Spinal cord (tissue), 10 donors: ENCODE measurements around the gene OPN4. TPM values are rescaled to one million over a fixed set of nuclear protein-coding genes. Genes with fewer than 3 reads are reported as not detected.

Source experiments
- DNase-seq, 6 donors: peaks; one replicate each; pipeline versions ENCODE4 v3.0.0 to v3.0.0-alpha.2; 2013 to 2015; ENCODE audit warnings: low spot score in 6 of 6, low read depth in 4 of 6
- H3K27ac ChIP-seq: one replicate; pipeline ENCODE4 v1.5.1; 2013; ENCODE audit warnings: low read depth, low read length, control low read depth
- H3K27me3 ChIP-seq: one replicate; pipeline ENCODE4 v1.6.1; 2013; ENCODE audit warnings: low read length; ENCODE audit not compliant: control insufficient read depth, insufficient read depth
- H3K36me3 ChIP-seq: one replicate; pipeline ENCODE4 v1.6.1; 2013; ENCODE audit warnings: low read length; ENCODE audit not compliant: control insufficient read depth, insufficient read depth
- H3K4me1 ChIP-seq: one replicate; pipeline ENCODE4 v1.6.1; 2013; ENCODE audit warnings: low read length; ENCODE audit not compliant: control insufficient read depth, insufficient read depth
- H3K4me3 ChIP-seq: one replicate; pipeline ENCODE4 v1.5.1; 2013; ENCODE audit warnings: low read depth, low read length, control low read depth
- H3K9me3 ChIP-seq: one replicate; pipeline ENCODE4 v1.6.1; 2013; ENCODE audit warnings: low read length; ENCODE audit not compliant: control insufficient read depth, insufficient read depth
- WGBS: methylation state at CpG from one replicate; pipeline ENCODE4 v1.1.5; 2013; ENCODE audit warnings: missing lambda C conversion rate; ENCODE audit not compliant: insufficient coverage; 5-methylcytosine and 5-hydroxymethylcytosine counted together
- polyA plus RNA-seq, 2 donors: library from polyadenylated mRNA; unstranded; fragments of 120-200 nt; gene quantifications; one replicate each; pipeline ENCODE4 v1.2.1, GENCODE V29; 2013; ENCODE audit not compliant: insufficient read length in 2 of 2
- total RNA-seq, 2 donors: library from RNA; depleted of rRNA in 1 of 2; stranded (reverse); fragments of 120-200 nt in 1 of 2; fragments of >200 nt in 1 of 2; gene quantifications; one replicate each; pipeline versions ENCODE4 v1.2.3 to v1.2.4, GENCODE V29; 2013 to 2014
- donor health status: healthy.

Gene OPN4
- total and polyA plus RNA-seq, 4 donors: 0.17 TPM; not detected in 3

DNA sequence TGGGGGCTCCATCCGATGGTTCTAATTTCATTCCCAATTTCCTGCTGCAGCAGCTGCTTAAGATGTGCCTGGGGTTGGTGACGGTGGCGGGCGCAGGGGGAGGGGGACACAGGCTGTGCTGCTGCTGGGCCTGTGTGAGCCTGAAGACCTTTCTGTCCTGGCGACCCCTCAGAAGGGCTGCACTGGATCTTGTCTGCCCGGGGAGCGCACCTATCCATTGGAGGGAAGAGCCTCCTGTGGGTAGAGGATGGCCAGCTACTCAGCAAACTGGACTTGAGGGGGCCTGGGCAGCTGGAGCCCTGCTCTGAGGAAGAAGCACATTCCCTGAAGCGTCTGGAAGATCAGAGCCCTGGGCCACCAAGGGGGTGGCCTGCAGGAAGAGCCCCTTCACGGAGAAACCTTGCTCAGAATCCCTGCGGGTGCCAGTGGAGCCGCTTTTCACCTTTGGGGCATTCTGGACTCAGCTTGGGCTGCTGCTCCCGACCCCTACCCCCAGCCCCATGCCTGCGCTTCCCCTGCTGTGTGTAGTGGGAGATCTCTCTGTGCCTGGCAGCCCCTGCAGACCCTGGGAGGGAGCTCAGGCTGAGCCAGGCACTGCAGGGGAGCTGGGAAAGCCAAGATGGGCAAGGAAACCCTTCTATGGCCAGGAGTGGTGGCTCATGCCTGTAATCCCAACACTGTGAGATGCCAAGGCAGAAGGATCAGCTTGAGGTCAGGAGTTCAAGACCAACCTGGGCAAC is 31.7 kb downstream of the OPN4 start:
- Histone ChIP-seq H3K36me3 (peaks cover 5% of the 10 kb centered on the region), H3K4me3 (no peak overlapping the region), H3K9me3 (no peaks in the 10 kb centered on the region), H3K4me1 (peaks cover 32% of the 10 kb centered on the region), H3K27me3 (no peaks in the 10 kb centered on the region), H3K27ac (no peak overlapping the region)
- no peak for DNase-seq
- WGBS: 79% methylated on average over 10 of the region's 13 CpGs

DNA sequence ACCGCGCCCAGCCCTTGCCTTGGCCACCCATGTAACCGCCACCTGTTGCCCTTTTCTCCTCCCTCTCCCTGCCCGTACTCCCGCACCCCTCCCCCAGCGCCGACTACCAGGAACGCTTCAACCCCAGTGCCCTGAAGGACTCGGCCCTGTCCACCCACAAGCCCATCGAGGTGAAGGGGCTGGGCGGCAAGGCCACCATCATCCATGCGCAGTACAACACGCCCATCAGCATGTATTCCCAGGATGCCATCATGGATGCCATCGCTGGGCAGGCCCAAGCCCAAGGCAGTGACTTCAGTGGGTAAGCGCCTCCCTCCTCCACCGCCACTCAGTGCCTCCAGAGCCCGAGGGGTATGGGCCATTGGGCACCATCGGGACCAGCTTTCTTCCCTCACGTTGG is 32.6 kb downstream of the OPN4 start:
- peaks cover 32% of the 10 kb centered on the region for H3K4me1 ChIP-seq
- H3K4me3 ChIP-seq: no peak overlapping the region
- H3K27ac ChIP-seq: no peak overlapping the region
- WGBS: 94% methylated on average over 17 of the region's 19 CpGs
- no peaks in the 10 kb centered on the region for H3K27me3 ChIP-seq
- no peaks in the 10 kb centered on the region for H3K36me3 ChIP-seq
- H3K9me3 ChIP-seq: no peaks in the 10 kb centered on the region
- DNase-seq: no peak

DNA sequence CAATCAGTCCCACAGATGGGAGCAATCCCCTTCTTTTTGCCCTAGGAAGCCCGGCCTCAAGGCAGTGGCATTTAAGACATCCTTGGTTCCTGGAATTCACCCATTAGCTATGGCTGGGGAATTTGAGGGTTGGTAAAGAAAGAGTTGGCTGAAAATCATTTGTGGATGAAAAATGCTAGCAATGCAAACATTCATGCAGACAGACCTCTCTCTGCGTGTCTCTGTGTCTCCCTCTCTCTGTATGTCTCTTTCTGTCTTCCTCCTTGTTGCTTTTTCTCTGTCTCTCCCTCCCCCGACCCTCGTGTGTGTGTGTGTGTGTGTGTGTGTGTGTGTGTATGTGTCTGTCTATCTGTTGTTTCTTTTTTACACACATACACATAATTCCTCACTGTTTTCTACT is 33.4 kb downstream of the OPN4 start:
- Histone ChIP-seq H3K9me3 (no peaks in the 10 kb centered on the region), H3K4me3 (no peak overlapping the region), H3K27me3 (no peaks in the 10 kb centered on the region), H3K4me1 (peaks cover 36% of the 10 kb centered on the region), H3K36me3 (no peaks in the 10 kb centered on the region), H3K27ac (no peak overlapping the region)
- no peak for DNase-seq
- no CpG with 5 or more reads among the region's 4 CpGs for WGBS

DNA sequence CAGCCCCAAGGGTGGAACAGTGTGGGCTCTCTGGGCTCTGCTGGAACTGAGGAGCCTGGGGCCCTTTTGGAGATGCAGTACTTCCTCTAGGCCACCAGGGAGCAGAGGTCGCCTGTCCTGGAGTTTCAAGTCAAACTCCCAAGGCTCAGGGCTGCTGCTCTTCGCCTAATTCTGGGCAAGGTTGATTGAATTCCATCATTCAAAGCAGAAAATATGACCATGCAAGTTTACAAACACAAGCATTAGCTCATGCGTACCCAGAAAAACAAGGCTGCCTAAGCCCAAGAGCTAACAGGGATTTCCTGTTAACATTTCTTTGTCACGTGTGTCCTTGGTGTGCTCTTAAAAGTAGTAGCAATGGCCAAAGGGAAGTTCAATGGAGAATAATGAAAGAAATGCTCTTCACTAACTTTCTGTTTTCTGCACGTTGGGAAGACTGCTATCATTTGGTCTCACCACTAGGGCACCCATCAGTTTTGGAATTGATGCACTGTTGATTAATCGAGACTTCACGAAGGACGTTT is 34.1 kb downstream of the OPN4 start:
- H3K36me3 ChIP-seq: no peaks in the 10 kb centered on the region
- H3K27ac ChIP-seq: no peak overlapping the region
- DNase-seq: peak in 3 of 6 donors; percentile 38 to 80 (median 78)
- no peaks in the 10 kb centered on the region for H3K27me3 ChIP-seq
- H3K4me3 ChIP-seq: no peak overlapping the region
- peaks cover 43% of the 10 kb centered on the region for H3K4me1 ChIP-seq
- 55% methylated on average over 5 of the region's 8 CpGs for WGBS
- no peaks in the 10 kb centered on the region for H3K9me3 ChIP-seq

DNA sequence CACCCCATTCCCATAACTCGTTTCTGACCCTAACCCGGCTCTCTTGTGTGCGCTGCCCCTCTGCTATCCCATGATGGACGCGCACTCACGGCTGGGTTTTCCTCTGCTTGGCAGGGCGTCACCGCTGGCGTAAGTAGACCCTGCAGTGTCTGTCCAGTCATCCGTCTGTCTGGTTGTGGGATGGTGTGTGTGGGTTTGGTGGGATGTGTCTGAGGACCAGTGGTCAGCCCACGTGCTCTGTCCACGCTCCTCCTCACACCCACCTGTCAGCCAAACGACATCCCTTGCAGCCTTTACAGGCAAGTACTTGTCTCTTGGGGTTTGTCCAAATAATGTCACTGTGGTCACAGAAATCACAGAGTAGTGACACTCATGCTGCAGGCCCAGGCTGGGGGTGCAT is 34.8 kb downstream of the OPN4 start:
- H3K9me3 ChIP-seq: no peaks in the 10 kb centered on the region
- no peak overlapping the region for H3K27ac ChIP-seq
- H3K27me3 ChIP-seq: no peaks in the 10 kb centered on the region
- peaks cover 48% of the 10 kb centered on the region for H3K4me1 ChIP-seq
- H3K4me3 ChIP-seq: no peak overlapping the region
- WGBS: 85% methylated on average over 12 of the region's 13 CpGs
- H3K36me3 ChIP-seq: no peaks in the 10 kb centered on the region
- DNase-seq: no peak

DNA sequence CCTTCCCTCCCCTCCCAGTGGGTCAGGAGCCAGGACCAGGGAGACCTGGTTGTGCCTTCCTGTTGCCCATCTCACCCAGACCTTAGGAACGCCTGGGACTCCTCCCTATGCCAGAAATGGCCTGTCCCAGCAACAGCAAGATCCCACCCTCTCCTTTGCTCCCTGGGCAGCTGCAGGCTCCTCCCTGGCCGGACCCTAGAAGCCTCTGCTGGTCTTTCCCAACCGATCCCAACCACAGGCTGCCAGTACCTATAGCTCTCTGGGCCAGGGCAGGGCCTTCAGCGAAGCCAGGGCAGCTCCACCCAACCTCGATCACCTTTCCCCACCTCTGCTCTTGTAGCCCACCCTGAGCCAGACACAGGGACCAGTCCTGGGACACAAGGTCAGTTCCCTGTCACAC is 35.9 kb downstream of the OPN4 start:
- 89% methylated on average over 3 of the region's 5 CpGs for WGBS
- H3K4me1 ChIP-seq: peaks cover 45% of the 10 kb centered on the region

DNA sequence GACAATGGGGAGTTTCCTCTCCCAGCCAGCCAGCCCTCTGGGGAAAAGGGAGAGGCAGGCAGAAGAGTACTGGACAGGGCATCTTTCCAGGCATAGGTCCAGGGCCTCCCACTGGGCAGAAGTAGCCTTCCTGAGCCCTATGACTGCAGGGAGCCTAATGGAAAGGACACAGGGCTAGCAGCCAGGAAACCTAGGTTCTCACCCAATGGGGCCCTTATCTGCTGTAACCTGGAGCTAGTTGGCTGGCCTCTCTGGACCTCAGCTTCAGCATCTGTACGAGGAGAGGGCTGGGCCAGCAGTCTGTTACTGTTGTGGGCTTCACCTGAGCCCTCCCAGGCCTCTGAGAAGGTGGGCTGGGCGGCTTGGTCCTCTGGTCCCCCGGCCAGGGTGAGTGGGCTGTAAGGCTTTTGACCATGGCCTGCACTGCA is 36.3 kb downstream of the OPN4 start:
- Histone ChIP-seq H3K4me1 (peaks cover 42% of the 10 kb centered on the region), H3K36me3 (no peaks in the 10 kb centered on the region), H3K27ac (no peak overlapping the region), H3K27me3 (no peaks in the 10 kb centered on the region), H3K9me3 (no peaks in the 10 kb centered on the region), H3K4me3 (no peak overlapping the region)
- DNase-seq: no peak
- 86% methylated on average over 3 of the region's 3 CpGs for WGBS

More for the DNA sequence above, 35.9 kb downstream of the OPN4 start:
- DNase-seq: no peak
- H3K27me3 ChIP-seq: no peaks in the 10 kb centered on the region
- no peak overlapping the region for H3K27ac ChIP-seq
- no peaks in the 10 kb centered on the region for H3K9me3 ChIP-seq
- no peaks in the 10 kb centered on the region for H3K36me3 ChIP-seq
- no peak overlapping the region for H3K4me3 ChIP-seq

DNA sequence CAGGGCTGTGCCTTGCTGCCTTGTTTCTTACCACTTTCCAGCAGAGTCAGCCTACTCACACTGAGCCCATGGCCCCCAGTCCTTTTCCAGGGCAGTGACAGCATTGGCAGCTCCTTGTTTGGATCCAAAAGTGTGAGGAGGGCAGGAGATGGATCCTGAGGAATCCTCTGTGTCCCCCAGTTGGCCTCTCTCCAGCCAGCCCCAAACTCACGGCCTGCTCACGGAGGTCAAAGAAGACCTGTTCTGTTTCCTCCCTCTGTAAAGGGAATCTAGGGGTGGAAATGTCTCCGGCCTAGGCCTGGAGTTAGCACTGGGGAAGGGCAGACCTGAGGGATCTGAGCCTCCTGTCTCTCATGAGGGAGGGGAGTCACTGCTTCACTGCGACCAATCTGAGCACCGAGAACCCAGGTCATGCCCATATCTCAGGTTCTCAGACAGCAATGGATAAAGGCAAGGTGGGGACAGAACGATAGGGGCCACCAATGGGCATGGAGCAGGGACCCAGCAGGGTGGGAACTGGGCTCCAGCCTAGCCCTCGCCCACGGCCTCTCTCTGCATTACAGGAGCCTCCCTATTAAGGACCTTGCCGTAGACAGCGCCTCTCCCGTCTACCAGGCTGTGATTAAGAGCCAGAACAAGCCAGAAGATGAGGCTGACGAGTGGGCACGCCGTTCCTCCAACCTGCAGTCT is 37.1 kb downstream of the OPN4 start:
- no peak for DNase-seq
- Histone ChIP-seq H3K27me3 (no peaks in the 10 kb centered on the region), H3K4me1 (peaks cover 47% of the 10 kb centered on the region), H3K27ac (no peak overlapping the region), H3K36me3 (no peaks in the 10 kb centered on the region), H3K4me3 (no peak overlapping the region), H3K9me3 (no peaks in the 10 kb centered on the region)
- 83% methylated on average over 9 of the region's 14 CpGs for WGBS

DNA sequence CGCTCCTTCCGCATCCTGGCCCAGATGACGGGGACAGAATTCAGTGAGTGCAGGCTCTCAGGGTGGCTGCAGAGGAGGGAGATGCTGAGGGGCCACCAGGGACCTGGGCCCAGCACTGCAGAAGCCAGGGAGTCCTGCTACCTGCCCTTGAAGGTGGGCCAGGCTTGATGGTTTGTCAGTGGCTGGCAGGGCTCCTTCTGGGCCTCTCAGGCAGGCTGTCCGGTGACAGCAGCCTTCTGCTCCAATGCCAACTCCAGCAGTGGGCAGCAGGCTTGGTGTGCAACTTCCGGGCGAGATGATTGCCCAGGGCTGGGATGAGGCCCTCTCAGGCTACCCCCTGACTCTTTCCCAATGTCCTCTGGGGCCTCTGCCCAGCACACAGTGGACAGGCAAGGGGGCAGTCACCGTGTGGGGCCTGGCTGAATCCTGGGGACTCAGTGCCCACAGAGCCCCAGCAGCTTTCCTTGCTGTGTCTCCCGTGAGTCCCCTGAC is 37.7 kb downstream of the OPN4 start:
- no peak overlapping the region for H3K4me3 ChIP-seq
- H3K27me3 ChIP-seq: no peaks in the 10 kb centered on the region
- 88% methylated on average over 8 of the region's 8 CpGs for WGBS
- H3K4me1 ChIP-seq: peaks cover 46% of the 10 kb centered on the region
- no peaks in the 10 kb centered on the region for H3K36me3 ChIP-seq
- no peak overlapping the region for H3K27ac ChIP-seq
- DNase-seq: no peak
- no peaks in the 10 kb centered on the region for H3K9me3 ChIP-seq
